ENCODE measurements around the gene GK2.

GK2 gene

GRCh38 chr4:79381161-79381560, 26.9 kb downstream of the GK2 start:
- no peak for DNase-seq

GRCh38 chr4:79370026-79370425, 38.0 kb downstream of the GK2 start:
- no peak for DNase-seq

GRCh38 chr4:79367096-79367495, 40.9 kb downstream of the GK2 start:
- no peak for DNase-seq

- DNase-seq = no peak
Measured at GRCh38 chr4:79366422-79366821, 41.6 kb downstream of the GK2 start.

- no peak for DNase-seq
Measured at GRCh38 chr4:79364061-79364460, 44.0 kb downstream of the GK2 start.

GRCh38 chr4:79362626-79363025, 45.4 kb downstream of the GK2 start:
- no peak for DNase-seq

- DNase-seq = no peak
Measured at GRCh38 chr4:79360006-79360405, 48.0 kb downstream of the GK2 start.

- no peak for DNase-seq
Measured at GRCh38 chr4:79358438-79358837, 49.6 kb downstream of the GK2 start.

- no peak for DNase-seq
Measured at GRCh38 chr4:79357365-79357764, 50.7 kb downstream of the GK2 start.

Measured in C1 segment of cervical spinal cord (tissue), 14 donors.